GM19193 (cell line): ENCODE results near the gene RNF5.
A peak's percentile ranks its signal among the peaks of the same experiment; 100 is the strongest.

Source experiments
- POLR2A ChIP-seq: IDR thresholded peaks from 4 replicates; pipeline ENCODE4 v1.6.1; 2011; ENCODE audit not compliant: insufficient read depth, insufficient read length; ENCODE audit errors: extremely low read depth

Gene RNF5

DNA sequence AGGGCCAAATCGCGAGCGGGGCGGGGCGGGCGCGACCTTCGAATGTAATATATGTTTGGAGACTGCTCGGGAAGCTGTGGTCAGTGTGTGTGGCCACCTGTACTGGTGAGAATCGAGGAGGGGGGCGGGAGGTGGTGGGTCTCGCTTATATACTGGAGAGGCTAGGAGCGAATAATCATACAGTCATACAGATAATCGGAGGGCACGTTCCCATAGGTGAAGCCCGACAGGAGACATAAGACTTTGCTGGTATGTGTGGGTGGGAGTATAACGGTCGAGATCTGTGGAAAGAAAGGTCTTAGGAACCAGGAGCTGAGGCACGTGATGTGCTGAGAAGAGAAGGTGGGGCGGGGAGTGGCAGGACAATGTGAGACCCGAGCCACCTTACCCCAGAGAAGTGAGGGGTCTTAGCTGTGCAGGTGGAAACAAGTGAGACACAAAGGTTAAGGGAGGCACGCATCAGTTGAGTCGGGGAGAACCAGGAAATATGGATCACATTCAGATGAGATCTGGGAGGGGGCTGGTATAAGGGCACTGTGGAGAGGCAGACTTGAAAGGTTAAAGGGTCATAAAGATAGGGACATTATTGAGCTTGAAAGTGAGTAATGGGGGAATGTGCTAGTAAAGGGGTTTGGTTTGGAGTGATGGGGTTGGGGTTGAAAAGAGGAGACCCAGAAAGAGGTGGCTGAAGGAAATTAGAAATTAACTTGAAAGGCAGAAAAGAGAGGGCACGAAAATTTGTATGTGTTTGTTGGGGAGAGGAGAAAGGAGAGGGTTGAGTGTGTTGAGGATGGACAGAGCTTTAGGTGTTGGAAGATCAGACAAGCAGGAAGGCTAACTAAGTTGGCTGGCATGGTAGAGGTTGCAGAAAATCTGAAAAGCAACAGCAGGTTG is 589 bp downstream of the RNF5 start:
- peak; percentile 7 for TF ChIP-seq POLR2A

DNA sequence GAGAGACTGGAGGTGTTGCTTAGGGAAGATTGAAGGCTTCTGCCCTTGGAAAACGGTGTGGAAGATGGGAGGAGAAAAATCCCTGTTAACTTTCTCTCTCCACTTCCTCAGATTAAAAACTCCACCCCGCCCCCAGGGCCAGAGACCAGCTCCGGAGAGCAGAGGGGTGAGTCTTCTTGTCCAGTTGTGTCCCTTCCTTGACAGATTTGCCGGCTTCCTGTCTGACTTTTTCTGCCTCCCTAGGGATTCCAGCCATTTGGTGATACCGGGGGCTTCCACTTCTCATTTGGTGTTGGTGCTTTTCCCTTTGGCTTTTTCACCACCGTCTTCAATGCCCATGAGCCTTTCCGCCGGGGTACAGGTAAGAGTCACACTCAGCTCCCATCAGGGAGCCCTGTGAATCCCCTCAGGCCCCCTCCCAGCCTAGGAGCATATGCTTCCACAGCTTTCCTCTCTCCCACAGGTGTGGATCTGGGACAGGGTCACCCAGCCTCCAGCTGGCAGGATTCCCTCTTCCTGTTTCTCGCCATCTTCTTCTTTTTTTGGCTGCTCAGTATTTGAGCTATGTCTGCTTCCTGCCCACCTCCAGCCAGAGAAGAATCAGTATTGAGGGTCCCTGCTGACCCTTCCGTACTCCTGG is 1.7 kb downstream of the RNF5 start:
- no peak for TF ChIP-seq POLR2A

DNA sequence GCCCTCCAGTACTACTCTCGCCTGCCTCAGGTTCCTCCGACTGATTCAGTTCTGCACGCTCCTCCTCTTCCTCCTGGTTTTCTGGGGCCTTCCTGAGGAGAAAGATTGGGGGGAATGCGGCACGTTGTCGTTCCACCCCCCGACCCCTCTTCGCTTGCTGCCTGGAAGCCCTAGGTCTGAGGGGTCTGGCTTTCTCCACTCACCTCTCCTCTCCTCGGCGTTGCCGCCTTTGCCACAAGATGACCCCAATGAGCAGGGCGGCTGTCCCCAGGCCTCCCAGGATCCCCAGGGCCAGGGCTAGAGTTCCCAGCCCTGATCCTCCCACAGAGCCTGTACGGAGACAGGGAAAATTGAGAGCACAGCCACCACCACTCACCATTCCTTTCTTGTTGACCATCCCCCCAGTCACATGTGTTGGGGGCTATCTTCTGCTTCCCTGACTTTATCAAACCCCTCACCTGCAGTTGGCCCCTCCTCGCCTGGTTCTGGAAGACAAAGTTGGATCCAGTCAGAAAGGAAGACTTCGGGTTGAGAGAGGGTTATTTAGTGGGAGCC is 3.0 kb downstream of the RNF5 start:
- TF ChIP-seq POLR2A, result no peak

- no peak for TF ChIP-seq POLR2A
Measured at GRCh38 chr6:32181915-32182529, 3.8 kb downstream of the RNF5 start.

DNA sequence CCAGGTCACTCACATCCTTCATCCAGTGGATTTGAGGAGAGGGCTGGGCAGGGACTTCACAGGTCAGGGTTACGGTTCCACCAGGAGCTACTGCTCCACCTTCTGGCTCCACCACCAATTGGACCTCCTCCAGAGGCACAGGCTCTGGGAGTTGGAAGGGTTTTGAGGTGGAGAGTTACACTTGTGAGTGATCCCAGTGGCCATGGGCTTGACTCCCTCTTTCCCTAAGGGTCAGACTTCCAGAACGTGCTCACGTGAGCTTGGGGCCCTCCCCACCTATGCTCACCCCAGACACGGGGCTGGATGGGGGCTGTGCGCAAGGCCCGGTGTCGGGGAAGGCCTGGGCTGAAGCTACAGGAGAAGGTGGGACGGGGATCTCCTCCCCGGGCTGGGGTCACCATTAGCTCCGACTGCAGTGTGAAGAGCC is 4.4 kb downstream of the RNF5 start:
- TF ChIP-seq POLR2A, result no peak

DNA sequence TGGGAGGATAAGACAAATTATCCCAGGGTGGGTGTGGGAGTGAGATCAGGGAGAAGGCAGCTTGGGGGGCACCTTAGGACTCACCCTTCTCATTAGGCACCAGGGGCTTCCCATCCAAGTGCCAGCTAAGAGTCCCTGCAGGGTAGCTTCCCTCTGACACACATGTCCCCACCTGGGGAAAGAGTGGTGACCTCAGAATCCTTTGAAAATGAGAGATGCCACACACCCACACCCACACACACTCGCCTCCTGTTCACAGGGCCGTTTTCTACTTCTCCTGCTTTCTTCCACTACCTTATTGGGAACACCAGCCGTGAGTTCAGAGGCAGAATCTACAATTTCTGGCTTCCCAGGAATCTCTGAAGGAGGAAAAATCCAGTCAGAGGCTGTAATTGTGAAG is 4.8 kb downstream of the RNF5 start:
- TF ChIP-seq POLR2A, result no peak

- no peak for TF ChIP-seq POLR2A
Measured at GRCh38 chr6:32183483-32184083, 5.4 kb downstream of the RNF5 start.

- peak; percentile 56 for TF ChIP-seq POLR2A
Measured at GRCh38 chr6:32184084-32184640, 6.0 kb downstream of the RNF5 start, which contains the start of gene AGER. Gene AGER (minus strand): TSS chr6:32184253. CDS start chr6:32184222, 31 bp downstream.

DNA sequence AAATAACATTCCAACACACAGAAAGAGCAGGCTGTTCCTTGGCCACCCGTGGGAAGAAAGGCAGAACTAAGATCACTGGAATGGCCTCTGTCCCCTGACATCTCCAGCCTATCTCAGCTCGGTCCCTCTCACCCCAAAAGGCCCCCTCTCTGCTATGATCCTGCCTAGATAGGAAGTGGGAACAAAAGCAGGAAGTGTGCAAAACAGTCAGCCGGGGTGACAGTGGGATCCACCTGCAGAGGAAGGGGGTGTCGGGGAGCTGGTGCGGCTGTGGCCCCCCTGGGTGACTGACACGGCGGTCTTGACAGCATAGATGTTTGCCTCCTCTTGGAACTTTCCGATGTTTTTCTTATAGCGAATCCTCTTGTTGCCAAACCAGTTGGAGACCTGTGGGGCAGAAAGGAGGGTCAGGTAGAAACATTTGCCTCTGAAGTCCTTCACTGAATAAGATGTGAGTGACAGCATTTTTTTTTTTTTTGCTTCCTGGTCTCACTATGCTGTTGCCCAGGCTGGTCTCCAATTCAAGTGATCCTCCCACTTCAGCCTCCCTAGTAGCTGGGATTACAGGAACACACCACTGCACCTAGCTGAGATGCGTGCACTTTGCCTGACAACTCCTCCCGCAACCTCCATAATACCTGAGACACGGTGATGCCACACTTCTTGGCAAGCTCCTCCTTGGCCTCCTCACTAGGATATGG is 9.0 kb downstream of the RNF5 start:
- no peak for TF ChIP-seq POLR2A

DNA sequence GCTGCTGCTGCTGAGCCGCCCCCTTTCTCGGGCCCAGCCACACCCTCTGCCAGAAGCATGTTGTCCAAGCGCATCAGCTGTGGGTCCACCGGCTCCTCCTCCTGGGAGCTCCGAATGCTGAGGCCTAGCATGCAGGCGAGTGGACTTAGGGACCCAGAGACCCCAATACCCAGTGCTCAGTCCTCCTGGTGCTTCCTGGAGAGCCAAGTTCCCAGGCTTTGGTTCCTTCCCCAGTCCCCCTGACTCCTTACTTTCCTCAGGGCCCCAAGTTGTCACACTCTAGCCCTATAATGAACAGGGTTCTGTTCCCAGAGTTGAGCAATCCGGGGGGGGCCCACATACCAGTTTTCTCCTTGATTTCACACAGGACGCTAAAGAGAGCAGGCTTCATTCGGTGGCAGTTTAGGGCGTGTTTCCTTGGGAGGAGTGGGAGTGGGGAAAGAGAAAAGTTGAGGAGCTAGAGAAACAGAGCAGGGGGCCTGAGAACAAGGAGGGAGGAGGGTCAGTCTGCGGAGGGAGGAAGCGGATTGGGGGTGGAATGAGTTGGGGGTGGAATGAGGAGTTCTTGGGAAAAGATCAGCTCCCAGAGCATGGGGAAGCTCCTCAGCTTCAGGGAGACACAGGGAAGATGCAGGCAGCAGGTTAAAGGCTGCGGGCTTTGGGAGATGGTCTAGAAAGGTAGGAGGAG is 10.3 kb downstream of the RNF5 start:
- no peak for TF ChIP-seq POLR2A

- TF ChIP-seq POLR2A, result no peak
Measured at GRCh38 chr6:32189069-32189741, 11.0 kb downstream of the RNF5 start.

DNA sequence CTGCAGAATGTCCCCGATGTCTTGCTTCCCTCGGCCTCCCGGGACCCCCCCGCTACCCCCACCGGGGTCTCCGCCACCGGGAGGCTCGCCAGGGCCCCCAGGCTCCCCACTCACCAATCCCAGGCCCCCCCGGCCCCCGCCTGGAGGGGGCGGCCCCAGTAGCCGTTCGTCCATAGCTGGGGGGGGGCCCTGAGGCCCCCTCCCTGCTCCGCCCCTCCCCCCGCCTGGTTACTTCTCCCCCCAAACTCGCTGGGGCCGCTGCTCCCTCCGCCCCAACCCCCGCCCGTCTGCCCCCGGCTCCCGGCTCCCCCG is 11.5 kb downstream of the RNF5 start:
- TF ChIP-seq POLR2A, result no peak
